ENCODE data around the gene SYT9. TPM values are rescaled to one million over a fixed set of nuclear protein-coding genes. Genes with fewer than 3 reads are reported as not detected.

The SYT9 gene
- total and polyA plus RNA-seq, 9 of the 15 experiments (the other 6 are each of a cell fraction or from before 2014, with no cell fraction given) = 0.01 TPM; not detected in 8

DNA sequence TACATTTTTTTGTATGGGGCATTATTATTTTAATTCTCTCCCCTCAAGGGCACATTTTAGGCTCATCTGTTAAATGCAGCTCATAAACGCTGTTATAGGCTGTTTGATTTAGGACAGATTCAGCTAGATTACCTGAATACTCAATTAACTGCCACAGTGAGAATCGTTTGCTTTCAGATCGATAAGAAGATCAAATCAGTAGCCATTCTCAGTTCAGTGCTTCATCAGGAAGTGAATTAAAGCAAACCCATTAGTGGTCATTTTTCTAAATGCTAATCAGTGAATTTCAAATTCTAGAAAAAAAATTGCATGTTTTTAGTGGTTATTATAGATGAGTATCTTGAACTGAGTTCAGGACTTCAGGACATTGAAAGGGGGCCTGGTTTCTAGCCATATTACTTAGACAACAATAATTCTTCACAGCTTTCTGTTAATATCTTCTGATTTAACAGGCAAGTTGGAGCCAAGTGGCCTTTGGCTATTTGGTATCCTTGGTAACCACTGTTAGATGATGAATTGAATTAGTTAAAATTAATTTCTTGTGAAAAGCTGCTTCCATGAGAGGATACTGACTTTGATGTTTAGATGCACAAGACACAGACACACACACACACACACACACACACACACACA, 18.6 kb downstream of the SYT9 start:
- H3K4me3 ChIP-seq = no peak overlapping the region
- in situ Hi-C loops (cut with MboI) = no loop called here
- ChIA-PET CTCF (ENCODE audit: low intra/inter-chr PET ratio) (no interaction called here), POLR2A (no interaction called here)
- ATAC-seq = no peak
- H3K4me1 ChIP-seq (replicated peaks in 1 of 2; ENCODE audit: control insufficient read depth in 2 of 2, insufficient read depth in 2 of 2, low read length in 2 of 2) = no peaks in the 10 kb centered on the region
- H3K9me1 ChIP-seq (ENCODE audit: control insufficient read depth, insufficient read depth, low read length) = no peaks in the 10 kb centered on the region
- no peak for DNase-seq (ENCODE audit: extremely low read depth in 1 of 4, low spot score in 3 of 4)
- H3K4me2 ChIP-seq (ENCODE audit: insufficient read depth, low read length) = no peak overlapping the region
- intact Hi-C loops (cut with micrococcal nuclease) = no loop called here
- H4K20me1 ChIP-seq (replicated peaks; ENCODE audit: control insufficient read depth, insufficient read depth, low read length) = no peaks in the 10 kb centered on the region
- WGBS (ENCODE audit: insufficient coverage, low coverage, missing lambda C conversion rate) = 0% methylated on average over 3 of the region's 3 CpGs
- no peak for FAIRE-seq
- H3K27me3 ChIP-seq (ENCODE audit: control insufficient read depth in 2 of 2, insufficient read depth in 2 of 2, low read length in 2 of 2) = no peaks in the 10 kb centered on the region
- no peak overlapping the region for H3K27ac ChIP-seq (ENCODE audit: extremely low read depth, low read depth, low read length)
- H3K36me3 ChIP-seq (ENCODE audit: control insufficient read depth, insufficient read depth, low read length) = no peaks in the 10 kb centered on the region
- H3K9me3 ChIP-seq (replicated peaks; ENCODE audit: control insufficient read depth, insufficient read depth, low read depth, low read length) = no peaks in the 10 kb centered on the region
- TF ChIP-seq ZNF175 (CRISPR knock-in tag; IDR thresholded peaks at IDR 0.05; ENCODE audit: low read depth) = no peak
- no TSS peak for BruUV-seq (replicated peaks)
- H2AFZ ChIP-seq (ENCODE audit: low read depth, low read length) = no peak overlapping the region
- H3K9ac ChIP-seq (ENCODE audit: insufficient read depth in 1 of 2, low read depth in 2 of 2, low read length in 2 of 2) = no peak overlapping the region
- H3K79me2 ChIP-seq (ENCODE audit: control insufficient read depth, insufficient read depth, low read length) = no peaks in the 10 kb centered on the region

DNA sequence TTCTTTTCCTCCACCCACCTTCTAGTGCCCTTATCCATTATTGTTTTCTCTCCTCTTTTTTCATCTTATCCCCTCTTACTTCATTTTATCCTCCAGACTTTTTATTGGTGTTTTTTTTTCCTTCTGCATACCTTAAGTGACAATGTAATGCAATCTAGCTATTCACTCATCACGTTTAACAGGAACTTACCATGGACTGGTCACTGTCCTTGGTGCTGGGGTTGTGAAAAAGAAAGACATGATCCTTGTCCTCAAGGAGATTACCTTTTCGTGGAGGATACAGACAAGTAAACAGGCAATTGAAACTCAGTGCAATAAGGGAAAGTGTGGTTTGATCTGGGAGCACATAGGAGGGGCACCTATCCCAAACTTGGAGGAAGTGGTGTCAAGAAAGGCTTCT, 20.7 kb downstream of the SYT9 start:
- Histone ChIP-seq H4K20me1 (replicated peaks; ENCODE audit: control insufficient read depth, insufficient read depth, low read length) (no peaks in the 10 kb centered on the region), H2AFZ (ENCODE audit: low read depth, low read length) (no peak overlapping the region), H3K27ac (ENCODE audit: extremely low read depth, low read depth, low read length) (no peak overlapping the region), H3K4me3 (no peak overlapping the region), H3K4me1 (replicated peaks in 1 of 2; ENCODE audit: control insufficient read depth in 2 of 2, insufficient read depth in 2 of 2, low read length in 2 of 2) (no peaks in the 10 kb centered on the region), H3K9ac (ENCODE audit: insufficient read depth in 1 of 2, low read depth in 2 of 2, low read length in 2 of 2) (no peak overlapping the region), H3K9me3 (replicated peaks; ENCODE audit: control insufficient read depth, insufficient read depth, low read depth, low read length) (no peaks in the 10 kb centered on the region), H3K9me1 (ENCODE audit: control insufficient read depth, insufficient read depth, low read length) (no peaks in the 10 kb centered on the region), H3K27me3 (ENCODE audit: control insufficient read depth in 2 of 2, insufficient read depth in 2 of 2, low read length in 2 of 2) (no peaks in the 10 kb centered on the region), H3K79me2 (ENCODE audit: control insufficient read depth, insufficient read depth, low read length) (no peaks in the 10 kb centered on the region), H3K4me2 (ENCODE audit: insufficient read depth, low read length) (no peak overlapping the region), H3K36me3 (ENCODE audit: control insufficient read depth, insufficient read depth, low read length) (no peaks in the 10 kb centered on the region)
- POLR2A ChIA-PET = no interaction called here
- TF ChIP-seq, protein P1, sequence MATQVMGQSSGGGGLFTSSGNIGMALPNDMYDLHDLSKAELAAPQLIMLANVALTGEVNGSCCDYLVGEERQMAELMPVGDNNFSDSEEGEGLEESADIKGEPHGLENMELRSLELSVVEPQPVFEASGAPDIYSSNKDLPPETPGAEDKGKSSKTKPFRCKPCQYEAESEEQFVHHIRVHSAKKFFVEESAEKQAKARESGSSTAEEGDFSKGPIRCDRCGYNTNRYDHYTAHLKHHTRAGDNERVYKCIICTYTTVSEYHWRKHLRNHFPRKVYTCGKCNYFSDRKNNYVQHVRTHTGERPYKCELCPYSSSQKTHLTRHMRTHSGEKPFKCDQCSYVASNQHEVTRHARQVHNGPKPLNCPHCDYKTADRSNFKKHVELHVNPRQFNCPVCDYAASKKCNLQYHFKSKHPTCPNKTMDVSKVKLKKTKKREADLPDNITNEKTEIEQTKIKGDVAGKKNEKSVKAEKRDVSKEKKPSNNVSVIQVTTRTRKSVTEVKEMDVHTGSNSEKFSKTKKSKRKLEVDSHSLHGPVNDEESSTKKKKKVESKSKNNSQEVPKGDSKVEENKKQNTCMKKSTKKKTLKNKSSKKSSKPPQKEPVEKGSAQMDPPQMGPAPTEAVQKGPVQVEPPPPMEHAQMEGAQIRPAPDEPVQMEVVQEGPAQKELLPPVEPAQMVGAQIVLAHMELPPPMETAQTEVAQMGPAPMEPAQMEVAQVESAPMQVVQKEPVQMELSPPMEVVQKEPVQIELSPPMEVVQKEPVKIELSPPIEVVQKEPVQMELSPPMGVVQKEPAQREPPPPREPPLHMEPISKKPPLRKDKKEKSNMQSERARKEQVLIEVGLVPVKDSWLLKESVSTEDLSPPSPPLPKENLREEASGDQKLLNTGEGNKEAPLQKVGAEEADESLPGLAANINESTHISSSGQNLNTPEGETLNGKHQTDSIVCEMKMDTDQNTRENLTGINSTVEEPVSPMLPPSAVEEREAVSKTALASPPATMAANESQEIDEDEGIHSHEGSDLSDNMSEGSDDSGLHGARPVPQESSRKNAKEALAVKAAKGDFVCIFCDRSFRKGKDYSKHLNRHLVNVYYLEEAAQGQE (IDR thresholded peaks at IDR 0.05; ENCODE audit: borderline replicate concordance) = peak; percentile 58
- TF ChIP-seq, protein P1 (CRISPR knock-in tag; IDR thresholded peaks at IDR 0.05; ENCODE audit: low read depth) = no peak
- no peak for TF ChIP-seq L3MBTL2 (IDR thresholded peaks at IDR 0.05)
- TF ChIP-seq EHMT2 (IDR thresholded peaks at IDR 0.05) = peak; percentile 67; the same call in 1 of the 2 replicates
- DNase-seq (ENCODE audit: extremely low read depth in 1 of 4, low spot score in 3 of 4) (no peak), FAIRE-seq (no peak), ATAC-seq (no peak)
- CTCF ChIA-PET (ENCODE audit: low intra/inter-chr PET ratio) = no interaction called here
- WGBS (ENCODE audit: insufficient coverage, low coverage, missing lambda C conversion rate) = 0% methylated on average over 2 of the region's 2 CpGs
- BruUV-seq (replicated peaks) = no TSS peak
- in situ Hi-C loops (cut with MboI) (no loop called here), intact Hi-C loops (cut with micrococcal nuclease) (no loop called here)
